SK-N-MC (cell line): Measurements from ENCODE around the gene INTU.

Experiments used
- DNase-seq: peaks from one replicate; pipeline ENCODE4 v3.0.0-alpha.2; 2011; ENCODE audit warnings: low read depth, low spot score
- H3K27ac ChIP-seq: fragments of 200-600 bp; sonication (generic); 2 replicates; pipeline ENCODE4 v1.5.1; 2016; ENCODE audit warnings: mixed run types
- H3K36me3 ChIP-seq: fragments of 200-600 bp; sonication (generic); 2 replicates; pipeline ENCODE4 v1.6.1; 2017; ENCODE audit warnings: antibody characterized with exemption, low read length, mixed read lengths; ENCODE audit not compliant: insufficient read depth
- H3K4me3 ChIP-seq: fragments of 200-600 bp; sonication (generic); 2 replicates; pipeline ENCODE4 v1.5.1; 2016
- H3K9ac ChIP-seq: fragments of 200-600 bp; sonication (generic); 2 replicates; pipeline ENCODE4 v1.8.0; 2017; ENCODE audit warnings: mixed run types, mixed read lengths; ENCODE audit not compliant: insufficient read length
- H3K9me3 ChIP-seq: fragments of 200-600 bp; sonication (generic); 2 replicates; pipeline ENCODE4 v1.6.1; 2017; ENCODE audit warnings: low read depth, mild to moderate bottlenecking, antibody characterized with exemption, low read length, moderate library complexity, mixed read lengths
- EZH2 ChIP-seq: fragments of 200-600 bp; sonication (generic); IDR thresholded peaks from one replicate; pipeline ENCODE4 v1.6.1; 2017; ENCODE audit warnings: antibody characterized with exemption
- FOXP2 ChIP-seq: optimal IDR thresholded peaks from 2 replicates; pipeline ENCODE3; 2011; ENCODE audit warnings: mild to moderate bottlenecking, moderate library complexity; ENCODE audit not compliant: insufficient read depth; ENCODE audit errors: extremely low read length, control extremely low read depth
- POLR2AphosphoS5 ChIP-seq: IDR thresholded peaks from 2 replicates; pipeline ENCODE4 v1.6.1; 2012; ENCODE audit warnings: mild to moderate bottlenecking, low read depth, low read length, borderline replicate concordance

The INTU gene

DNA sequence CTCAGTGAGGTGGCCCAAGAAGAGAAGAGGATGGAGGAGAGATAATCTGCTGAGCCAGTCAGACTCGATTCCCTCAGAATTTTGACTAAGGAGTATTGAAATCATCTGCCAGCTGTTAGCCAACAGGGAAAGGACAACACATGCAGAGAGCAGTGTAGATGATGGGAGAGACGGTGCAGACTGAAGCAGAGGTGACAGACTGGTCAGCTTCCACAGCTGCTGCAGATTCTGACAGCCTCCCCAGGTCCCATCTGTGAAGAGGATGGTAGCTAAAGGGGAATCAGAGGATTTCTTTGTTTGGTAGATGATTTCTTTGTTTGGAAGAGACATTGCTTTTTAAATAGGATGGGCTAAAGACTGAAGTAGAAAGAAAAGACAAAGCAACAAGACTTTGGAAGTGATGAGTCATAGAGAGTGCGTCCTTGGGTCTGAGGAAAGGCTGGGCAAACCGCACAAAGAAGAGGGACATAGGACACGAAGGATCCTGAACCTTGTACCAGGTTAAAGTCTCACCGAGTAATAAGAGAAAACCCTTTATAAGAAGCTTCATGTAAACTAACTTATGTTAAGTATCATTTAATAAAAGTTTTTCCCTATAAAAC, 27.6 kb downstream of the INTU start:
- no peak for DNase-seq
- no peak for TF ChIP-seq POLR2AphosphoS5

DNA sequence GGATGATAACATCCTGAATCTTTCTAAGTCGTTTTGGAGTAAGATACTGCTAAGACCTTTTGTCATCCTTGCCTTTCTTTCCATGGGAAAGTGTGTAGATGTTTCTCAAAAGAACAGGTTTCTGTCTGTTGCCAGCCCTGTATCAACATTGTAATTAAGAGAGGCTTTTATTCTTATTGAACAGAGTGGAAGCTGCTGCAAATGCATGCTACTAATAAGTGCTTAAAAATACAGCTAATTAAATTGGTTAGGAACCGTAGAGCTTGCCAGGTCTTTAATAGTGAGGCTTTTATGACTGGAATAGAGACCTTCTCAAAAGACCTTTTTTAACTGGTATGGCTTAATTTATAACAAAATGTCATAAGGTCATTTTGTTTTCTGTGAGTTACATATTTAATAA, 34.4 kb downstream of the INTU start:
- Histone ChIP-seq H3K9ac (peak overlapping the region; percentile 1), H3K36me3 (peaks cover 8% of the 10 kb centered on the region), H3K4me3 (peak overlapping the region; percentile 65), H3K27ac (peak overlapping the region; percentile 86), H3K9me3 (0 out of 2 replicates have a peak, but pooled peaks cover 4% of the 10 kb centered on the region)
- no peak for DNase-seq
- no peak for TF ChIP-seq EZH2
- no peak for TF ChIP-seq POLR2AphosphoS5
- TF ChIP-seq FOXP2 = no peak

More for the DNA sequence above, 27.6 kb downstream of the INTU start:
- H3K4me3 ChIP-seq = no peak overlapping the region
- H3K36me3 ChIP-seq = peaks cover 8% of the 10 kb centered on the region; the same call in 1 of the 2 replicates
- H3K9me3 ChIP-seq = no peaks in the 10 kb centered on the region
- H3K9ac ChIP-seq = no peak overlapping the region
- no peak overlapping the region for H3K27ac ChIP-seq

DNA sequence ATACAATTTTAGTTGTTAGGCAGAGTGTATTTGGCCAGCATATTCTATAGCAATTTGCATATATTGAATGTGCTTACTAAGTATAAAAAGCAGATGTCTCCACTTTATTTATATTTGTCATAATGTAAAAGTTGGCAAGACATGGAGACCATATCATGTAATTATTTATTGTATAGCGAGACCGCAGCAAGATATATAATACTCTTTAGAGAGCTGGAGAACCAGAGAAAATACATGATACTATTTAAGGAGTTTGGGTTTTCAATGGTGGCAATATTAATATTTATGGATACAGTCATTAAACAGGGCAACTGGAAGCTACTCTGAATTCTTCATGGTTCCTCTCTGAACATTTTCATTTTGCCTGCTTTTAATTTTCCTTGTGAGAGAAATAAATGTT, 35.0 kb downstream of the INTU start:
- peak overlapping the region; percentile 65 for H3K4me3 ChIP-seq
- peak overlapping the region; percentile 86 for H3K27ac ChIP-seq
- no peak for TF ChIP-seq FOXP2
- TF ChIP-seq POLR2AphosphoS5 = peak; percentile 59; the same call in 1 of the 2 replicates
- H3K9me3 ChIP-seq = 0 out of 2 replicates have a peak, but pooled peaks cover 4% of the 10 kb centered on the region
- peaks cover 6% of the 10 kb centered on the region for H3K36me3 ChIP-seq
- peak overlapping the region; percentile 68 for H3K9ac ChIP-seq
- peak; percentile 79 for DNase-seq

- 0 out of 2 replicates have a peak, but pooled peaks cover 4% of the 10 kb centered on the region for H3K9me3 ChIP-seq
- H3K4me3 ChIP-seq = peak overlapping the region; percentile 19; the same call in 1 of the 2 replicates
- TF ChIP-seq POLR2AphosphoS5 = no peak
- TF ChIP-seq FOXP2 = no peak
- no peak for TF ChIP-seq EZH2
- DNase-seq = no peak
- H3K27ac ChIP-seq = peak overlapping the region; percentile 86
- peaks cover 6% of the 10 kb centered on the region for H3K36me3 ChIP-seq
- H3K9ac ChIP-seq = no peak overlapping the region
Observed at GRCh38 chr4:127668770-127669169, 36.0 kb downstream of the INTU start.

DNA sequence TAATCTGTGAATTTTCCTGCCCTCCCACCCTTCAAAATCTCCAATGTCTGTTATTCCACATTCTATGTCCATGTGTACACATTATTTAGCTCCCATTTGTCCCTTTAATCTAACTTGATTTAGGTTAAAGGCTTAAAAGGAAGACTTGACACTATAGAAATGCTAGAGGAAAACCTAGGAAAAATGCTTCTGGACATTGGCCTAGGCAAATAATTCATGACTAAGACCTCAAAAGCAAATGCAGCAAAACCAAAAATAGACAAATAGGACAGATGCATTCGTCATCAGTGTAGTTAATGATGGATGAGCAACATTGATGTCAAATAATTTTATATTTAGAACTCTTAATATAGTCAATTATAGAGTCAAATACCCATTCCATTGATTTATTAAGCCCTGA, 36.9 kb downstream of the INTU start:
- DNase-seq = no peak
- Histone ChIP-seq H3K9me3 (0 out of 2 replicates have a peak, but pooled peaks cover 4% of the 10 kb centered on the region), H3K4me3 (no peak overlapping the region), H3K36me3 (peaks cover 8% of the 10 kb centered on the region), H3K9ac (no peak overlapping the region), H3K27ac (0 out of 2 replicates have a peak overlapping the region, but pooled peaks have one; percentile 3)
- no peak for TF ChIP-seq FOXP2
- TF ChIP-seq EZH2 = no peak
- no peak for TF ChIP-seq POLR2AphosphoS5

- Histone ChIP-seq H3K9me3 (0 out of 2 replicates have a peak, but pooled peaks cover 4% of the 10 kb centered on the region), H3K27ac (no peak overlapping the region), H3K9ac (no peak overlapping the region)
Observed at GRCh38 chr4:127672111-127672510, 39.4 kb downstream of the INTU start.

GRCh38 chr4:127685292-127685691, 52.5 kb downstream of the INTU start:
- peaks cover 12% of the 10 kb centered on the region for H3K36me3 ChIP-seq
- H3K27ac ChIP-seq = no peak overlapping the region
- H3K9me3 ChIP-seq = no peaks in the 10 kb centered on the region
- no peak for DNase-seq
- H3K4me3 ChIP-seq = no peak overlapping the region
- no peak overlapping the region for H3K9ac ChIP-seq
- no peak for TF ChIP-seq FOXP2
- TF ChIP-seq POLR2AphosphoS5 = no peak
- no peak for TF ChIP-seq EZH2

More at GRCh38 chr4:127672111-127672510, 39.4 kb downstream of the INTU start:
- H3K4me3 ChIP-seq = no peak overlapping the region
- TF ChIP-seq FOXP2 (no peak), EZH2 (no peak), POLR2AphosphoS5 (no peak)
- H3K36me3 ChIP-seq = peaks cover 23% of the 10 kb centered on the region
- DNase-seq = no peak

DNA sequence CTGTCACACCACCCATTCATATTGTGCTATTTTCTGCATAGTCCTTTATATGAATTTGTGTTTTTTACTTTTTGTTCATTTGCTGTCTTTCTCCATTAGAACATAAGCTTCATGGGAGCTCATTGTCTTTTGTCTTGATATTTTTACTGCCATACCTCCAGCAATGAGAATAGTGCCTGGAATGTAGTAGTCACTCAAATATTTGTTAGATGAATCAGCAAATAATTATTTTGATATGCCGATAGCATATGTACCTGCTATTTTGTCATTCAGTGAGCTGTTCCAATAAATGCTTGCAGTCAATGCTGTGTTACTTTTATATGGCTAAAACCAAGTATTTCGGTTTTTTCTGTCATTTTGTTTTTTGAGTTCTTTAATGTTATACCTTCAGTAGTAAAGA, 53.9 kb downstream of the INTU start:
- no peak overlapping the region for H3K9ac ChIP-seq
- TF ChIP-seq FOXP2 (no peak), POLR2AphosphoS5 (no peak), EZH2 (no peak)
- no peak for DNase-seq
- no peak overlapping the region for H3K4me3 ChIP-seq
- no peak overlapping the region for H3K27ac ChIP-seq
- H3K36me3 ChIP-seq = peaks cover 12% of the 10 kb centered on the region
- H3K9me3 ChIP-seq = no peaks in the 10 kb centered on the region

GRCh38 chr4:127687580-127687979, 54.8 kb downstream of the INTU start:
- Histone ChIP-seq H3K9me3 (no peaks in the 10 kb centered on the region), H3K4me3 (no peak overlapping the region), H3K27ac (no peak overlapping the region), H3K36me3 (peaks cover 12% of the 10 kb centered on the region), H3K9ac (no peak overlapping the region)
- DNase-seq = no peak
- TF ChIP-seq FOXP2 (no peak), POLR2AphosphoS5 (no peak), EZH2 (no peak)
